Ovary (tissue), 3 donors: ENCODE measurements around the gene MCM9.
"Not testable (repeated sequence)": the region's sequence is repeated elsewhere in the genome, so short reads cannot be mapped to it uniquely, and the experiment has no call there.

ENCODE experiments used
- CTCF ChIP-seq, 3 donors: fragments of 450-650 bp in 2 of 3; fragments of 200-600 bp in 1 of 3; IDR thresholded peaks; one replicate each; pipeline versions ENCODE4 v1.5.1 to v1.8.0; 2016 to 2022; ENCODE audit warnings: antibody characterized with exemption in 3 of 3, mild to moderate bottlenecking in 1 of 3
- POLR2A ChIP-seq: fragments of 450-650 bp; IDR thresholded peaks from one replicate; pipeline ENCODE4 v1.6.1; 2017; ENCODE audit warnings: antibody characterized with exemption, mild to moderate bottlenecking, moderate library complexity
- donor health status: DM: no; HTN: no; CAD: no.

GRCh38 chr6:118796548-118796947 is 138.4 kb downstream of the MCM9 start:
- not testable (repeated sequence) for TF ChIP-seq CTCF (IDR thresholded peaks at IDR 0.05); POLR2A
